HepG2 (cell line): ENCODE data around the gene ALDOA. TPM values are rescaled to one million over a fixed set of nuclear protein-coding genes. Genes with fewer than 3 reads are reported as not detected.

Source experiments
- ARID3A ChIP-seq: IDR thresholded peaks from 2 replicates; pipeline ENCODE4 v1.6.1; 2012; ENCODE audit warnings: low read depth, low read length, improper control_type of control experiment
- FOXP1 ChIP-seq, 2 experiments: fragments of 450-650 bp in 1 of 2; IDR thresholded peaks; 2 replicates each; pipeline ENCODE4 v1.6.1; 2017 to 2018; ENCODE audit warnings: antibody characterized with exemption in 1 of 2
- MAFG ChIP-seq: sonication (generic); formaldehyde crosslinking; IDR thresholded peaks from 2 replicates; pipeline ENCODE4 v1.5.1; 2020; ENCODE audit warnings: mild to moderate bottlenecking, missing genetic modification reagents
- MED13 ChIP-seq: sonication (generic); formaldehyde crosslinking; IDR thresholded peaks from 2 replicates; pipeline ENCODE4 v1.5.0; 2020; ENCODE audit warnings: missing genetic modification reagents
- MTF2 ChIP-seq: sonication (generic); formaldehyde crosslinking; IDR thresholded peaks from 2 replicates; pipeline ENCODE4 v1.5.0; 2020; ENCODE audit warnings: missing genetic modification reagents, borderline replicate concordance
- MYC ChIP-seq: sonication (generic); formaldehyde crosslinking; IDR thresholded peaks from 2 replicates; pipeline ENCODE4 v1.9.0; 2021; ENCODE audit warnings: missing genetic modification reagents, borderline replicate concordance
- SMARCE1 ChIP-seq: fragments of 450-650 bp; IDR thresholded peaks from 2 replicates; pipeline ENCODE4 v1.6.1; 2017; ENCODE audit warnings: borderline replicate concordance
- TBL1XR1 ChIP-seq: fragments of 150-350 bp; IDR thresholded peaks from 2 replicates; pipeline ENCODE4 v1.6.1; 2014; ENCODE audit warnings: borderline replicate concordance, low read length; ENCODE audit not compliant: partially characterized antibody
- TCF7L2 ChIP-seq: IDR thresholded peaks from 2 replicates; pipeline ENCODE4 v1.6.1; 2011; ENCODE audit warnings: mild to moderate bottlenecking, low read depth, low read length, moderate library complexity
- ZFP37 ChIP-seq: sonication (generic); formaldehyde crosslinking; IDR thresholded peaks from 2 replicates; pipeline ENCODE4 v1.4.0; 2020; ENCODE audit warnings: missing genetic modification reagents, borderline replicate concordance
- ZNF12 ChIP-seq: sonication (generic); formaldehyde crosslinking; IDR thresholded peaks from 2 replicates; pipeline ENCODE4 v1.5.0; 2020; ENCODE audit warnings: missing genetic modification reagents
- ZNF30 ChIP-seq: sonication (generic); formaldehyde crosslinking; IDR thresholded peaks from 2 replicates; pipeline ENCODE4 v1.5.0; 2020; ENCODE audit warnings: mild to moderate bottlenecking, missing genetic modification reagents
- ZNF318 ChIP-seq: sonication (generic); formaldehyde crosslinking; IDR thresholded peaks from 2 replicates; pipeline ENCODE4 v1.4.0; 2020; ENCODE audit warnings: mild to moderate bottlenecking, missing genetic modification reagents
- ZNF383 ChIP-seq: sonication (generic); formaldehyde crosslinking; IDR thresholded peaks from 2 replicates; pipeline ENCODE4 v1.4.0; 2020; ENCODE audit warnings: missing genetic modification reagents, mild to moderate bottlenecking, borderline replicate concordance
- ZNF430 ChIP-seq: sonication (generic); formaldehyde crosslinking; IDR thresholded peaks from 2 replicates; pipeline ENCODE4 v1.9.0; 2021; ENCODE audit warnings: mild to moderate bottlenecking, missing genetic modification reagents
- ZNF572 ChIP-seq: sonication (generic); formaldehyde crosslinking; IDR thresholded peaks from 2 replicates; pipeline ENCODE4 v1.5.1; 2020; ENCODE audit warnings: mild to moderate bottlenecking, missing genetic modification reagents
- ZNF607 ChIP-seq: sonication (generic); formaldehyde crosslinking; IDR thresholded peaks from 2 replicates; pipeline ENCODE4 v1.5.1; 2020; ENCODE audit warnings: missing genetic modification reagents, mild to moderate bottlenecking, borderline replicate concordance
- ZNF83 ChIP-seq: sonication (generic); formaldehyde crosslinking; IDR thresholded peaks from 2 replicates; pipeline ENCODE4 v1.4.0; 2020; ENCODE audit warnings: missing genetic modification reagents, mild to moderate bottlenecking, borderline replicate concordance
- ZNF883 ChIP-seq: sonication (generic); formaldehyde crosslinking; IDR thresholded peaks from 2 replicates; pipeline ENCODE4 v1.5.1; 2020; ENCODE audit warnings: mild to moderate bottlenecking, missing genetic modification reagents; ENCODE audit errors: not compliant biosample characterization
- ZSCAN20 ChIP-seq: sonication (generic); formaldehyde crosslinking; IDR thresholded peaks from 2 replicates; pipeline ENCODE4 v1.4.0; 2020; ENCODE audit warnings: missing genetic modification reagents, mild to moderate bottlenecking, borderline replicate concordance
- polyA plus RNA-seq, 8 experiments: library from polyadenylated mRNA; depleted of rRNA in 3 of 8; stranded (reverse) in 7 of 8; unstranded in 1 of 8; fragments of >200 nt; fragmentation: Illumina TruSeq in 4 of 8; extraction: Trizol in 4 of 8; gene quantifications; 2 replicates each; pipeline versions ENCODE4 v1.2.1 to v1.2.3, GENCODE V29; 2011 to 2016; ENCODE audit warnings: low read depth in 4 of 8, missing spikeins in 1 of 8, mixed read lengths in 1 of 8; ENCODE audit not compliant: insufficient read depth in 1 of 8
- total RNA-seq, 5 experiments: library from RNA; depleted of rRNA; stranded (reverse); fragments of >200 nt; fragmentation: Illumina TruSeq; extraction: Trizol; gene quantifications; 2 replicates each; pipeline ENCODE4 v1.2.3, GENCODE V29; 2016; ENCODE audit warnings: low read depth in 1 of 5

Gene ALDOA
- total and polyA plus RNA-seq, 2 of the 13 experiments (the other 11 are each of a cell fraction or from before 2014, with no cell fraction given) = 925 to 1,884 TPM

- TF ChIP-seq ZNF318 (CRISPR knock-in tag) = peak; percentile 41; the same call in 1 of the 2 replicates
- peak; percentile 78; the same call in 1 of the 2 replicates for TF ChIP-seq ZNF383 (CRISPR knock-in tag)
- peak; percentile 71 for TF ChIP-seq MYC (CRISPR knock-in tag)
- TF ChIP-seq ZSCAN20 (CRISPR knock-in tag) = 0 out of 2 replicates have a peak, but pooled peaks have one; percentile 48
- TF ChIP-seq TBL1XR1 = no peak
- no peak for TF ChIP-seq ZNF83 (CRISPR knock-in tag)
- TF ChIP-seq ZNF883 = no peak
- TF ChIP-seq ZNF572 (CRISPR knock-in tag) = peak; percentile 74; the same call in 1 of the 2 replicates
- TF ChIP-seq ZNF430 (CRISPR knock-in tag) = 0 out of 2 replicates have a peak, but pooled peaks have one; percentile 34
- peak; percentile 48; the same call in 1 of the 2 replicates for TF ChIP-seq ZNF12 (CRISPR knock-in tag)
- no peak for TF ChIP-seq MED13 (CRISPR knock-in tag)
- no peak for TF ChIP-seq MAFG (CRISPR knock-in tag)
- TF ChIP-seq ZNF607 (CRISPR knock-in tag) = peak; percentile 39; the same call in 1 of the 2 replicates
- TF ChIP-seq ARID3A = no peak
- TF ChIP-seq TCF7L2 = no peak
- no peak for TF ChIP-seq SMARCE1
- TF ChIP-seq MTF2 (CRISPR knock-in tag) = no peak
- TF ChIP-seq ZNF30 (CRISPR knock-in tag) = no peak
- TF ChIP-seq ZFP37 = 0 out of 2 replicates have a peak, but pooled peaks have one; percentile 29
- TF ChIP-seq FOXP1 (IDR thresholded peaks at IDR 0.05) = no peak
- peak; percentile 46; the same call in 1 of the 2 replicates for TF ChIP-seq FOXP1 (CRISPR knock-in tag; IDR thresholded peaks at IDR 0.05)
Measured at GRCh38 chr16:30096105-30096861, 30.7 kb downstream of the ALDOA start, which contains the start of gene YPEL3 (continued).
